Thyroid gland (tissue), 4 donors: ENCODE data around the gene DHRS1. TPM values are rescaled to one million over a fixed set of nuclear protein-coding genes. Genes with fewer than 3 reads are reported as not detected.

ENCODE experiments used
- DNase-seq, 2 donors: peaks; one replicate each; pipeline ENCODE4 v3.0.0-alpha.2; 2019
- H3K27ac ChIP-seq, 3 donors: fragments of 200-600 bp; sonication (generic); 1 replicate in 2 of 3; 2 replicates in 1 of 3; pipeline ENCODE4 v1.5.1; 2016 to 2019; ENCODE audit warnings: mild to moderate bottlenecking in 1 of 3, moderate library complexity in 1 of 3
- H3K27me3 ChIP-seq: fragments of 200-600 bp; sonication (generic); one replicate; pipeline ENCODE4 v1.5.1; 2019
- H3K36me3 ChIP-seq, 2 donors: fragments of 200-600 bp; sonication (generic); one replicate each; pipeline ENCODE4 v1.5.1; 2016 to 2019
- H3K4me1 ChIP-seq, 2 donors: fragments of 200-600 bp; sonication (generic); one replicate each; pipeline ENCODE4 v1.5.1; 2017 to 2019
- H3K4me3 ChIP-seq, 3 donors: fragments of 200-600 bp; sonication (generic); replicated peaks in 1 of 3; 1 replicate in 2 of 3; 2 replicates in 1 of 3; pipeline ENCODE4 v1.5.1; 2016; ENCODE audit warnings: mild to moderate bottlenecking in 1 of 3
- H3K9me3 ChIP-seq: fragments of 200-600 bp; sonication (generic); one replicate; pipeline ENCODE4 v1.5.1; 2017
- POLR2A ChIP-seq, 2 donors: fragments of 450-650 bp; IDR thresholded peaks; one replicate each; pipeline ENCODE4 v1.6.1; 2017; ENCODE audit warnings: antibody characterized with exemption in 2 of 2, mild to moderate bottlenecking in 2 of 2, moderate library complexity in 1 of 2
- WGBS, 2 donors: methylation state at CpG; one replicate each; pipeline ENCODE4 v1.1.5; 2017; 5-methylcytosine and 5-hydroxymethylcytosine counted together
- intact Hi-C: fragments of 100-400 bp; cut with DNase I; formaldehyde crosslinking; loops from one replicate; pipeline ENCODE4 v1.15.1; 2023
- total RNA-seq, 4 donors: library from RNA; depleted of rRNA; stranded (reverse); fragments of >200 nt; gene quantifications; one replicate each; pipeline ENCODE4 v1.2.3, GENCODE V29; 2016
- TF ChIP-seq, protein P1 (sequence below), 6 experiments: fragments of 200-600 bp in 3 of 6; fragments of 450-650 bp in 3 of 6; sonication (generic) in 3 of 6; IDR thresholded peaks; one replicate each; pipeline ENCODE4 v1.5.1; 2016 to 2019; ENCODE audit warnings: antibody characterized with exemption in 6 of 6, mild to moderate bottlenecking in 2 of 6, inconsistent platforms in 1 of 6, moderate library complexity in 1 of 6

The DHRS1 gene
- total RNA-seq, 4 donors from 2014 or later: 35.2 to 59.3 (median 38.3) TPM

DNA sequence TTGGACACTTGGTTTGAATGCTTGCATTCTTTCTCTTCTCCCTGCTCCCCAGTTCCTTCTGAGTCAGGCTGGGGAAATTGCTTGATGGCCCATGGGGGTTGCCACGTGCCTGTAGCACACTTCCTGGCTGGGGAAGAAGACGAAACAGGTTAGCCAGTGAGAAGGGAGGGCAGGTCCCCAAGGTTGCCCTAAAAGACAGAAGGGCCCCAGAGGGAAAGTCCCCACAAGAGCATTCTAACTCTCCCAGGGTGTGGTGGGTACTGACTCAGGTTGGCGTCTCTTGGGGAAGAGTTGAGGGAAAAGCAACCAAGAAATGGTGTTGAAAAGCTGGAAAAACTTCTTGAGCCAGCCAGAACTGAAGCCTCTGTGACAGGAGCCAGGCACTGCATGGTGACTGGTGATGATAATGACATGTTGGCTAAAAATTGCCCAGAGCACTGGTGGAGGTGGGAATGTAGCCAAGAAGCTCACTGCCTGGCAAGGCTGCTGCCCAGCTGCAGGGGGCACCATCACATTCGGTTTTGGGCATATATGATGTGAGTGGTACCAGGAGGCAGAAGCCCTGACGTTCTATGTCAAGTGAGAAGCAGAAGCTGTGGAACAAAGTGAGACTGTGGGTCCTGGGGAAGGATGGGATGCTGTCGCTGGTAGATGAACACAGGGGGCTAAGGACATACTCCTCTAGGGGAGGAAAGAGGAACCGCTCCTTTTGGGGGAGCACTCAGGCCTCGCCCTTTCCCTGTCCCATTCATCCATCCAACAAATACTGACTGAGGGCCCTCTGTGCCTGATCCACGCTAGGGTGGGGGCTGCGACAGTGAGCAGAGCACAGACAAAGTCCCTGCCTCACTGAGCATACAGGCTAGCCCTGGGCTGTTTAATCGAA is 20.0 kb downstream of the DHRS1 start:
- H3K36me3 ChIP-seq: no peaks in the 10 kb centered on the region
- TF ChIP-seq POLR2A (IDR thresholded peaks at IDR 0.05): no peak
- TF ChIP-seq, protein P1, sequence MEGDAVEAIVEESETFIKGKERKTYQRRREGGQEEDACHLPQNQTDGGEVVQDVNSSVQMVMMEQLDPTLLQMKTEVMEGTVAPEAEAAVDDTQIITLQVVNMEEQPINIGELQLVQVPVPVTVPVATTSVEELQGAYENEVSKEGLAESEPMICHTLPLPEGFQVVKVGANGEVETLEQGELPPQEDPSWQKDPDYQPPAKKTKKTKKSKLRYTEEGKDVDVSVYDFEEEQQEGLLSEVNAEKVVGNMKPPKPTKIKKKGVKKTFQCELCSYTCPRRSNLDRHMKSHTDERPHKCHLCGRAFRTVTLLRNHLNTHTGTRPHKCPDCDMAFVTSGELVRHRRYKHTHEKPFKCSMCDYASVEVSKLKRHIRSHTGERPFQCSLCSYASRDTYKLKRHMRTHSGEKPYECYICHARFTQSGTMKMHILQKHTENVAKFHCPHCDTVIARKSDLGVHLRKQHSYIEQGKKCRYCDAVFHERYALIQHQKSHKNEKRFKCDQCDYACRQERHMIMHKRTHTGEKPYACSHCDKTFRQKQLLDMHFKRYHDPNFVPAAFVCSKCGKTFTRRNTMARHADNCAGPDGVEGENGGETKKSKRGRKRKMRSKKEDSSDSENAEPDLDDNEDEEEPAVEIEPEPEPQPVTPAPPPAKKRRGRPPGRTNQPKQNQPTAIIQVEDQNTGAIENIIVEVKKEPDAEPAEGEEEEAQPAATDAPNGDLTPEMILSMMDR (IDR thresholded peaks at IDR 0.05): no peak
- WGBS, 2 donors: 75 to 83% methylated on average over 11 of the region's 11 CpGs
- H3K4me1 ChIP-seq: peaks cover 4 to 17% of the 10 kb centered on the region in 2 donors
- no peak overlapping the region for H3K4me3 ChIP-seq
- intact Hi-C loops: no loop called here
- DNase-seq: no peak
- H3K27ac ChIP-seq: no peak overlapping the region
- H3K9me3 ChIP-seq: no peaks in the 10 kb centered on the region
- H3K27me3 ChIP-seq: no peaks in the 10 kb centered on the region

DNA sequence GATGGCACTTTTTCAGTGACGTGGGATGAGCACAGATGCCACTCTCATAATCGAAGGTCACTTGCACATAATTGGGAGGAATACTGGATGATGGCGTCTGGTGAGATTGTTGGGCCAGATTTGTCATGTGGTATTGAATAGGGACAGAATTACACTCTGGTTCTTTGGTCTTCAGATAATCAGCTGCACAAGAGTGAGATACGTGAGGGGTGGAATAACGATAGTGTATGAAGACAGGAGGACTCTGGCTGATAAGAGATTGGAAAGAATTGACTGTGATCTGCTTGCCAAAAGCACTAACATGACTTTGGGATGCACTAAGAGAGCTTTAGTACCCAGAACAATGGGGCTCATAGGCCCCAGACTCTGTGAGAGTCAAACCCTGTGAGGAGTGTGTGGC is 21.2 kb downstream of the DHRS1 start:
- H3K4me3 ChIP-seq: no peak overlapping the region
- 94 to 97% methylated on average over 5 of the region's 5 CpGs for WGBS, 2 donors
- H3K27me3 ChIP-seq: no peaks in the 10 kb centered on the region
- DNase-seq: no peak
- H3K9me3 ChIP-seq: no peaks in the 10 kb centered on the region
- peaks cover 1 to 13% of the 10 kb centered on the region in 2 donors for H3K4me1 ChIP-seq
- intact Hi-C loops: no loop called here
- no peak overlapping the region for H3K27ac ChIP-seq
- no peak for TF ChIP-seq POLR2A (IDR thresholded peaks at IDR 0.05)
- TF ChIP-seq, protein P1 (IDR thresholded peaks at IDR 0.05): no peak
- no peaks in the 10 kb centered on the region for H3K36me3 ChIP-seq

DNA sequence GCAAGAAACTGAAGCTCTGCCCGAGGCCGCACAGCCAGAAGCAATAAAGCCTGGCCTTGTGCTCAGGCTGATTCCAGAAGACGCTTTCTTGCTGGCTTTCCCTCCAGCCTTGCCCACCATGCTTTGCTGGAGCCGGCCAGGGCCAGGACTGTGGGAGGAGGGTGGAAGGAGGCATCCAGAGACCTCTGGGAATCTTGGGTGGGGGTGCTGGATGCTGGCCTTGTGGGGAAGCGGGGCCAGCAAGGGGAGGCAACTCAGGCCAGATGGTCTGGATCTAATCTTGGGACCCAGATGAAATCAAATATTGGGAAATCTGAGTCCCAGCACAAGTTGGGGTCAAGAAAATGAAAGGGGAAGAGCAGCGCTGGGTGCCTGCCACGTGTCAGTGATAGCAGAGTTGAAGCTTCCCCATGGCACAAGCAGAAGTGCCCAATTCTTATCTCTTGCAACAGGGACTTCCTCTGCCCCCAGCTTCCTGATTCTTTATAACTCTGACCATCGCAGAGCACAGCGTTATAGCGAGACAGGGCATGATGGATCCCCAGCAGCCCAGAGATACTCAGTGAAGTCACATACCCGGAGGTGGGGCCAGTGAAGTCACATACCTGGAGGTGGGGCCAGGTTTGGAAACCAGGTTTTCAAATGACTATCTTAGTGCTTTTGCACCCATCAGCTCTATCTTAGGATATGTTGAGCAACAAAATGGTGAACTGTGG is 21.8 kb downstream of the DHRS1 start:
- Histone ChIP-seq H3K27ac (no peak overlapping the region), H3K27me3 (no peaks in the 10 kb centered on the region), H3K4me3 (no peak overlapping the region), H3K9me3 (no peaks in the 10 kb centered on the region), H3K36me3 (no peaks in the 10 kb centered on the region), H3K4me1 (peaks cover 0 to 12% of the 10 kb centered on the region in 2 donors)
- TF ChIP-seq POLR2A (IDR thresholded peaks at IDR 0.05): no peak
- TF ChIP-seq, protein P1 (IDR thresholded peaks at IDR 0.05): no peak
- no peak for DNase-seq
- intact Hi-C loops: no loop called here
- 81 to 85% methylated on average over 11 of the region's 11 CpGs for WGBS, 2 donors

DNA sequence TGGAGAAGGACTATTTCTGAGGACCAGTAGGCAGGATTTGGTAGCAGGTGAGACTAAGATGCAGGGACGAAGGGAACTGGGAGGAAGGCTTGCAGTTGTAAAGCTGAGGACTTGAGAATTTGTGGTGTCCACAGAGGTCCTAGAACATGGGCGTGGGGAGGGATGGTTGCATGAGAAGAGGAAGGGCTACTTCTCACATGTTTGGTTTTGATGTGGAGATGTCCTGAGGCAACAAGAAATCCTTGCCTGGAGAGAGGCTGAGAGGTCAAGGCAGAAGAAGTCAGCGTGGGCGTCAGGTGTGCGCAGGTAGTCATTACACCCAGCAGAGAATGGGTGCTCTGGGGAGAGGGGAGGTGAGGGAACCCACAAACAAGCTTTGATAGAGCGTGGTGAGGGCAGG is 22.5 kb downstream of the DHRS1 start:
- DNase-seq: no peak
- no peak overlapping the region for H3K4me3 ChIP-seq
- H3K27me3 ChIP-seq: no peaks in the 10 kb centered on the region
- intact Hi-C loops: no loop called here
- H3K27ac ChIP-seq: no peak overlapping the region
- WGBS, 2 donors: 91 to 96% methylated on average over 6 of the region's 6 CpGs
- peaks cover under 1 to 13% of the 10 kb centered on the region in 2 donors for H3K4me1 ChIP-seq
- H3K9me3 ChIP-seq: no peaks in the 10 kb centered on the region
- no peaks in the 10 kb centered on the region for H3K36me3 ChIP-seq
- TF ChIP-seq, protein P1 (IDR thresholded peaks at IDR 0.05): no peak
- no peak for TF ChIP-seq POLR2A (IDR thresholded peaks at IDR 0.05)

DNA sequence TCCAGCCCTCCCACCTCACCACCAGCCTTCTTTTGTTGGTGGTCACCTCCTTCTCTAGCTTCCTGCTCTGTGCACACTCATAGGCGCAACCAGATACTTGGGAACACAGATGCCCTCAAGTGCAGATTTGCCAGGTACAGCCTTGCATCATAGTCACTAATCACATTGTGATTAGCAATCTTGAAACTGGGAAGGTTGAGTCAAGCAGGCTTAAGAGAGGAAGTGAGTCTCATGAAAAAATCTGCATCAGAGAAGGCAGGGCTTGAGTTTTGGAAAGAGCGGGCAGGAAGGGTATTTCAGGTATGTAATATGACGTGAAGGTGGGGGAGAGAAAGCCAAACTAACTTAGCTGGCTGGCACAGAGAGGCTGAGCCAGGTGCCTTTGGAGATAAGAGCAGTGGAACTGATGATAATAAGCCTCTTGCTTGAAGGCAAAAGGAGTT is 25.5 kb downstream of the DHRS1 start:
- intact Hi-C loops: no loop called here
- Histone ChIP-seq H3K4me1 (peaks cover 8 to 18% of the 10 kb centered on the region in 2 donors), H3K27ac (no peak overlapping the region), H3K27me3 (no peaks in the 10 kb centered on the region), H3K4me3 (no peak overlapping the region), H3K36me3 (no peaks in the 10 kb centered on the region), H3K9me3 (no peaks in the 10 kb centered on the region)
- no peak for DNase-seq
- TF ChIP-seq, protein P1 (IDR thresholded peaks at IDR 0.05): no peak
- no peak for TF ChIP-seq POLR2A (IDR thresholded peaks at IDR 0.05)
- WGBS, 2 donors: 89 to 92% methylated on average over 3 of the region's 3 CpGs
